B cell (primary cell): ENCODE measurements around the gene RPTOR. TPM values are rescaled to one million over a fixed set of nuclear protein-coding genes. Genes with fewer than 3 reads are reported as not detected.

Experiments used
- ATAC-seq: fragments of 200-7000 bp; cut with Tn5 transposase; one replicate; pipeline ENCODE4 v1.10.0; 2021; ENCODE audit warnings: low read depth, mild to moderate bottlenecking, moderate number of reproducible peaks, moderate library complexity
- CTCF ChIA-PET: fragments of 350-600 bp; sonication (Branson Sonifier 250); formaldehyde crosslinking; loops from one replicate; lab custom pipeline; 2021; ENCODE audit warnings: antibody characterized with exemption, inconsistent platforms; lab: Charles Lee
- POLR2A ChIA-PET: fragments of 350-600 bp; sonication (Branson Sonifier 250); formaldehyde crosslinking; loops from one replicate; lab custom pipeline; 2021; ENCODE audit warnings: antibody characterized with exemption; lab: Charles Lee
- DNase-seq: peaks from one replicate; pipeline ENCODE4 v3.0.0; 2013
- H2AFZ ChIP-seq: 2 replicates; pipeline ENCODE4 v1.6.1; 2012; ENCODE audit warnings: mild to moderate bottlenecking, low read depth, low read length; ENCODE audit not compliant: insufficient read depth, poor library complexity, severe bottlenecking
- H3K27ac ChIP-seq, 2 donors: 1 replicate in 1 of 2; 2 replicates in 1 of 2; pipeline ENCODE4 v1.5.1; 2012 to 2013; ENCODE audit warnings: low read length in 2 of 2, mild to moderate bottlenecking in 2 of 2, moderate library complexity in 1 of 2
- H3K27me3 ChIP-seq, 4 experiments: fragments of 200-600 bp in 1 of 4; sonication (generic) in 1 of 4; replicated peaks in 1 of 4; 1 replicate in 2 of 4; 2 replicates in 2 of 4; pipeline versions ENCODE4 v1.6.1 to v1.7.0; 2013 to 2016; ENCODE audit warnings: low read length in 3 of 4, mild to moderate bottlenecking in 2 of 4, mixed read lengths in 1 of 4, moderate library complexity in 1 of 4; ENCODE audit not compliant: insufficient read depth in 4 of 4, control insufficient read depth in 3 of 4; ENCODE audit errors: control extremely low read depth in 1 of 4
- H3K36me3 ChIP-seq, 2 experiments: replicated peaks in 1 of 2; 1 replicate in 1 of 2; 2 replicates in 1 of 2; pipeline versions ENCODE4 v1.6.1 to v1.7.1; 2013; ENCODE audit warnings: low read length in 1 of 2; ENCODE audit not compliant: insufficient read depth in 2 of 2, control insufficient read depth in 1 of 2; ENCODE audit errors: control extremely low read depth in 1 of 2, extremely low read depth in 1 of 2
- H3K4me1 ChIP-seq, 2 donors: fragments of 200-600 bp in 1 of 2; sonication (generic) in 1 of 2; 1 replicate in 1 of 2; 2 replicates in 1 of 2; pipeline versions ENCODE4 v1.5.1 to v1.6.1; 2013 to 2017; ENCODE audit warnings: low read length in 2 of 2; ENCODE audit not compliant: control insufficient read depth in 2 of 2, insufficient read depth in 2 of 2
- H3K4me2 ChIP-seq: replicated peaks from 2 replicates; pipeline ENCODE3; 2012; ENCODE audit warnings: mild to moderate bottlenecking, low read depth, low read length; ENCODE audit not compliant: poor library complexity, severe bottlenecking
- H3K4me3 ChIP-seq, 5 experiments: fragments of 200-600 bp in 1 of 5; sonication (generic) in 1 of 5; 1 replicate in 3 of 5; 2 replicates in 2 of 5; pipeline versions ENCODE4 v1.5.1 to v1.7.0; 2011 to 2016; ENCODE audit warnings: low read length in 4 of 5, mild to moderate bottlenecking in 4 of 5, low read depth in 2 of 5, control low read depth in 1 of 5, moderate library complexity in 1 of 5; ENCODE audit not compliant: insufficient read depth in 1 of 5; ENCODE audit errors: control extremely low read depth in 1 of 5, extremely low read depth in 1 of 5
- H3K79me2 ChIP-seq: fragments of 200-600 bp; sonication (generic); one replicate; pipeline ENCODE4 v1.6.0; 2016; ENCODE audit warnings: low read length; ENCODE audit not compliant: control insufficient read depth, insufficient read depth
- H3K9ac ChIP-seq: fragments of 200-600 bp; sonication (generic); 2 replicates; pipeline ENCODE4 v1.6.1; 2017; ENCODE audit warnings: mild to moderate bottlenecking, low read length, moderate library complexity
- H3K9me3 ChIP-seq, 3 donors: one replicate each; pipeline versions ENCODE4 v1.6.1 to v1.7.1; 2013; ENCODE audit warnings: low read length in 2 of 3; ENCODE audit not compliant: control insufficient read depth in 2 of 3, insufficient read depth in 1 of 3; ENCODE audit errors: control extremely low read depth in 1 of 3
- H4K20me1 ChIP-seq: 2 replicates; pipeline ENCODE4 v1.6.0; 2012; ENCODE audit warnings: mild to moderate bottlenecking, low read length; ENCODE audit not compliant: insufficient read depth, control insufficient read depth, poor library complexity, severe bottlenecking
- H3K27ac Mint-ChIP-seq: one replicate; pipeline ENCODE4 v1.8.0; 2021; ENCODE audit warnings: mixed read lengths
- H3K27me3 Mint-ChIP-seq: one replicate; pipeline ENCODE4 v1.8.0; 2021; ENCODE audit warnings: mixed read lengths
- H3K4me1 Mint-ChIP-seq: one replicate; pipeline ENCODE4 v1.8.0; 2021; ENCODE audit warnings: mixed read lengths
- H3K4me3 Mint-ChIP-seq: one replicate; pipeline ENCODE4 v1.8.0; 2021; ENCODE audit warnings: mixed read lengths
- H3K9me3 Mint-ChIP-seq: one replicate; pipeline ENCODE4 v1.8.0; 2022; ENCODE audit warnings: mixed read lengths; ENCODE audit not compliant: insufficient read depth
- CTCF ChIP-seq: fragments of 200-600 bp; IDR thresholded peaks from one replicate; pipeline ENCODE4 v1.8.0; 2022; ENCODE audit warnings: antibody characterized with exemption, mild to moderate bottlenecking
- EZH2 ChIP-seq: IDR thresholded peaks from 2 replicates; pipeline ENCODE4 v1.6.1; 2012; ENCODE audit warnings: borderline replicate concordance, low read depth, mild to moderate bottlenecking, moderate library complexity, low read length; ENCODE audit not compliant: insufficient read depth, poor library complexity, severe bottlenecking
- WGBS: methylation state at CpG from one replicate; pipeline ENCODE4 v1.1.5; 2013; ENCODE audit warnings: missing lambda C conversion rate; ENCODE audit not compliant: insufficient coverage; 5-methylcytosine and 5-hydroxymethylcytosine counted together
- intact Hi-C: fragments of 100-400 bp; cut with micrococcal nuclease; formaldehyde crosslinking; loops from one replicate; pipeline ENCODE4 v1.10.0; 2022
- polyA plus RNA-seq: library from polyadenylated mRNA; depleted of rRNA; stranded (reverse); fragments of >200 nt; gene quantifications from 2 replicates; pipeline ENCODE4 v1.2.3, GENCODE V29; 2012
- total RNA-seq, 2 donors: library from RNA; stranded (reverse); fragments of 120-200 nt in 1 of 2; gene quantifications; 1 replicate in 1 of 2; 2 replicates in 1 of 2; pipeline versions ENCODE4 v1.2.3 to v1.2.4, GENCODE V29; 2013 to 2022

The RPTOR gene
- total and polyA plus RNA-seq, 2 donors (not counting 1 experiment from before 2014, with no cell fraction given) = 13.4 to 58.8 TPM

GRCh38 chr17:80931421-80932265 lies 387.0 kb downstream of the RPTOR start:
- Histone ChIP-seq H3K27me3 (no peaks in the 10 kb centered on the region), H3K9ac (no peak overlapping the region), H3K27ac (no peak overlapping the region), H3K79me2 (no peaks in the 10 kb centered on the region), H2AFZ (no peak overlapping the region), H3K4me2 (no peak overlapping the region), H3K36me3 (peaks cover 0 to 22% of the 10 kb centered on the region in 2 experiments), H4K20me1 (no peaks in the 10 kb centered on the region), H3K9me3 (no peaks in the 10 kb centered on the region), H3K4me3 (no peak overlapping the region), H3K4me1 (peaks cover 7 to 25% of the 10 kb centered on the region in 2 donors)
- H3K27ac Mint-ChIP-seq = no peak overlapping the region
- ChIA-PET CTCF (no interaction called here), POLR2A (no interaction called here)
- H3K4me1 Mint-ChIP-seq = peaks cover 2% of the 10 kb centered on the region
- no peak overlapping the region for H3K4me3 Mint-ChIP-seq
- ATAC-seq = no peak
- WGBS = 98% methylated on average over 9 of the region's 13 CpGs
- intact Hi-C loops = no loop called here
- no peaks in the 10 kb centered on the region for H3K9me3 Mint-ChIP-seq
- TF ChIP-seq EZH2 (no peak), CTCF (no peak)
- no peak for DNase-seq
- H3K27me3 Mint-ChIP-seq = no peaks in the 10 kb centered on the region

- Histone ChIP-seq H3K9me3 (no peaks in the 10 kb centered on the region), H3K27ac (no peak overlapping the region), H3K4me2 (no peak overlapping the region), H2AFZ (no peak overlapping the region), H3K36me3 (peaks cover 0 to 7% of the 10 kb centered on the region in 2 experiments), H4K20me1 (no peaks in the 10 kb centered on the region), H3K27me3 (no peaks in the 10 kb centered on the region), H3K9ac (no peak overlapping the region), H3K4me3 (no peak overlapping the region), H3K4me1 (peaks cover 27 to 43% of the 10 kb centered on the region in 2 donors), H3K79me2 (no peaks in the 10 kb centered on the region)
- ATAC-seq (no peak), DNase-seq (no peak)
- H3K4me3 Mint-ChIP-seq = no peak overlapping the region
- intact Hi-C loops = no loop called here
- WGBS = no CpG with 5 or more reads among the region's 2 CpGs
- no peak for TF ChIP-seq CTCF
- no peak for TF ChIP-seq EZH2
- peaks cover 17% of the 10 kb centered on the region for H3K4me1 Mint-ChIP-seq
- no peaks in the 10 kb centered on the region for H3K9me3 Mint-ChIP-seq
- ChIA-PET POLR2A (no interaction called here), CTCF (no interaction called here)
- H3K27me3 Mint-ChIP-seq = no peaks in the 10 kb centered on the region
- no peak overlapping the region for H3K27ac Mint-ChIP-seq
These were observed 390.9 kb downstream of the RPTOR start for GRCh38 chr17:80935526-80935925.
